Stimulated activated CD8-positive, alpha-beta memory T cell treated with anti-CD3 and anti-CD28 coated beads, Interleukin-12 subunit alpha, Interleukin-12 subunit beta, amount 100 ng/mL, for 24 hours (primary cell): ENCODE measurements around the gene MTMR12.
"Not testable (repeated sequence)": the region's sequence is repeated elsewhere in the genome, so short reads cannot be mapped to it uniquely, and the experiment has no call there.

Experiments used
- DNase-seq: peaks from one replicate; pipeline ENCODE4 v3.0.0-alpha.2; 2020; ENCODE audit errors: extremely low read depth

MTMR12 gene

DNA sequence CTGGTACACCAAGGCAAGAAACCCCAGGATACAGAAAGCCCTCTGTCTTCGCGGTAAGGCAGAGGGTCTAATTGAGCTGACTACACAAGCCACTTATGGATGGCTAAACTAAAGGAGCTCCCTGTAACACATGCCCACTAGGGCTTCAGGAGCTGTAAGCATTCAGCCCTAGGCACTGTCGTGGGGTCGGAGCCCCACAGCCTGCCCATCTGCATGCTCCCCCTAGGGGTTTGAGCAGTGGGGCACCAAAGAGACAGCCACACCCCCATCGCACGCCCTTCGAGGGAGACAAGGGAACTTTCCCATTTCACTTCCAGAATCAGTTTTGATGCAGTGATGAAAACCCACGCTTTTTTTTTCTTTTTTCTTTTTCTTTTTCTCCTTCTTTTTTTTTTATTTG is 11.0 kb upstream of the MTMR12 start:
- DNase-seq: no peak

- no peak for DNase-seq
Observed at GRCh38 chr5:32322882-32323281, 10.1 kb upstream of the MTMR12 start.

GRCh38 chr5:32321787-32322186 is 9.0 kb upstream of the MTMR12 start:
- not testable (repeated sequence) for DNase-seq

DNA sequence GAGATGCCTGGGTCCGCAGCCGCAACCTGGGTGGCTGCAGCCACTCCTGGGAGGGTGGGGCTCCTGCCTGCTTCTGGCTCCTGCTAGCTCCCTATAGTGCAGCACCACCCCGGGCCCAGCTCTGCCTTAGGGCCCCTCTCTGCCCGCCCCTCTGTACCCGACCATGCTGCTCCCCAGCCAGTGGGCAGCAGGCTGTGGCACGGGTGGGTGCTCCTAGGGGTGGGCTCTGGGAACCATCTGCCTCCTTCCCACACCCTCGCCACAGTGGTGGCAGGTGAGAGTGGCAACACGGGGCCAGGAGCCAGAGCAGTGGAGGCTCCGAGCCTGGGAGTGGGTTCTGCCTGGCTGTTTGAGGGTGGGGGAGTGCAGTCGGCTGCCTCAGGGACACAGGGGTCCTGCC is 7.8 kb upstream of the MTMR12 start:
- DNase-seq: no peak

- DNase-seq: no peak
Observed at GRCh38 chr5:32319926-32320543, 7.3 kb upstream of the MTMR12 start.

GRCh38 chr5:32319392-32319791 is 6.7 kb upstream of the MTMR12 start:
- DNase-seq: no peak

GRCh38 chr5:32317041-32317440 is 4.3 kb upstream of the MTMR12 start:
- DNase-seq: no peak

- DNase-seq: no peak
Observed at GRCh38 chr5:32315221-32316014, 2.7 kb upstream of the MTMR12 start.

DNA sequence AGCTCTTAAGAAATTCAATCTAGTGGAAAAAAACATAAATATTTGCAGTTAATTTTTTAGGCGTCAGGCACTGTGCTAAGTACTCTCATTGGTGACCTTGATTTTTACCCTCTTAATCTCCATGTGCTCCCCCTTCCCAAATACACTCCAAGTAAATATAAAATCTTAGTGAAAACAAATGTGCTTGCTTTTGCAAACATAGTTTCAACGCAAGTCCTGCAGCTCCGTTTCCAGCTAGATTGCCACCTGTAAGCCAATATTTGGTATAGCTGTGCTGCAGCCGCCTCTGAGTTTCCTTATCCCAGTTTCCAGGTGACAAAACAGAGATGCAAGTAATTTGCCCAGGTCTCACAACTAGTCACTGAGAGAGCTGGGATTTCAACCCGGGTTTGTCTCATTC is 1.9 kb upstream of the MTMR12 start:
- DNase-seq: no peak

DNA sequence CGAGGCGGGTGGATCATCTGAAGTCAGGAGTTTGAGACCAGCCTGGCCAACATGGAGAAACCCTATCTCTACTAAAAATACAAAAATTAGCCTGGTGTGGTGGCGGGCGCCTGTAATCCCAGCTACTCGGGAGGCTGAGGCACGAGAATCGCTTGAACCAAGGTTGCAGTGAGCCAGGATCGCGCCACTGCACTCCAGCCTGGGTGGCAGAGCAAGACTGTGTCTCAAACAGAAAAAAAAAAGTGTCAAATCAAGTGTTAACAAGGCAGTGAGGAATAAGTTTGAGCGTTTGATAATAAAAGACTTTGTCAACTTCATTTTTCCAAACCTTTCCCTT is 1.4 kb upstream of the MTMR12 start:
- not testable (repeated sequence) for DNase-seq

- no peak for DNase-seq
Observed at GRCh38 chr5:32312197-32312594, 543 bp downstream of the MTMR12 start.

GRCh38 chr5:32311404-32312196 is 1.1 kb downstream of the MTMR12 start:
- DNase-seq: no peak

GRCh38 chr5:32309761-32310160 is 3.0 kb downstream of the MTMR12 start:
- no peak for DNase-seq

GRCh38 chr5:32308946-32309345 is 3.8 kb downstream of the MTMR12 start:
- no peak for DNase-seq

- DNase-seq: no peak
Observed at GRCh38 chr5:32307769-32308194, 5.0 kb downstream of the MTMR12 start.

GRCh38 chr5:32304622-32305021 is 8.1 kb downstream of the MTMR12 start:
- DNase-seq: no peak

DNA sequence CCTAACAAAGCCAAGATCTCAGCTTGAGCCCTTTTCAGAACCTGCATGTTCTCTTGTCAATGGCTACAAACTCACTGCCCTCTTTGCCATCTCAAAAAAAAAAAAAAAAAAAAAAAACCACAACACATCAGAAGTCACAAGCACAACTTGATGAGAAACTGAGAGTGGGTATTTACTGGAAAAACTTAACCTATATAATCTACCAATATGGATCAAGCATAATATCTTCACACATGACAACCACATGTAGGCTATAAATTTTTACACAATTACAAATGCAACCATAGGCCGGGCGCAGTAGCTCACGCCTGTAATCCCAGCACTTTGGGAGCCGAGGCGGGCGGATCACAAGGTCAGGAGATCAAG is 9.0 kb downstream of the MTMR12 start:
- no peak for DNase-seq

DNA sequence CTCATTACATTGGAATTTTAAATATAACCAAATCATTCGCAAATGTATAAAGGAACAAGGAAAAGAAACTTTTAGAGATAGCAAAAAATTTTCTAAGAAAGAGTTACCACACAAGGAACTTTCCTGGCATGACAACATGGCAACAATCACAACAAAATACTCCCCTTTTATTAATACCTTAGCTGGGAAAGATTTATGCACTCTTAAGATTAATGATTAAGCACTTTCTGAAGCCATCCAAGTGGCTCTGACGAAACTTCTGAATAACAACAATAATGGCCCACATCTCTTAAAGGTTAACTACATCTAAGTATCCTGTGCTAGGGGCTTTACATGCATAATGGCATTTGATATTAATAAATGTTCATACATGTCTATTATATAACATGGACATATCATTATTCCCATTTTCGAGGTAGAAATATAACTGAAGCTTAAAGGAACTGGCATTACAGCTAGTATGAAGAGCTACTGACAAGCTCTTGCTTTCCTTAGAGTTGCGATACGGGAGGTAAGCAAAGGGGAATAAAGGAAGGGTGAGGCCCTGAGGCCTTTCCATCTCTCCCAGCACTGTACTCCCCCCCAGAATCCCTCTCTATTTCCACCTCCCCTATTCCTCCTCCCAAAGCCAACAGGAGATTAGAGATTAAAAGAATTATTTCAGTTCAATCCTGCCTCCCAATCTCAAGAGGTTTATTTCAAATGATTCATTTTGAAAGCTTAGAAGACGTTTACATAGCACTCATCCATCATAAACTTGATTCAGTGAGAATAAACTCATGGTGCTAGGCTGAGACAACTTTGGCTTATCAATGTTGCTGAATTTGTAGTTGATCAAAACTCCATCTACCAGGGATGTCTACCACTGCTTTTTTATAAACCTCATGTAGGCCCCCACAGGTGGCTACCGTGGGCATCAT is 9.6 kb downstream of the MTMR12 start:
- DNase-seq: no peak

- DNase-seq: no peak
Observed at GRCh38 chr5:32301891-32302290, 10.8 kb downstream of the MTMR12 start.

GRCh38 chr5:32299059-32299677 is 13.6 kb downstream of the MTMR12 start:
- DNase-seq: no peak

GRCh38 chr5:32298059-32298415 is 14.7 kb downstream of the MTMR12 start:
- no peak for DNase-seq
